Measurements from ENCODE around the gene CNGA3. TPM values are rescaled to one million over a fixed set of nuclear protein-coding genes. Genes with fewer than 3 reads are reported as not detected.

Gene CNGA3
- total RNA-seq, 1 experiment from 2014 or later = not detected

DNA sequence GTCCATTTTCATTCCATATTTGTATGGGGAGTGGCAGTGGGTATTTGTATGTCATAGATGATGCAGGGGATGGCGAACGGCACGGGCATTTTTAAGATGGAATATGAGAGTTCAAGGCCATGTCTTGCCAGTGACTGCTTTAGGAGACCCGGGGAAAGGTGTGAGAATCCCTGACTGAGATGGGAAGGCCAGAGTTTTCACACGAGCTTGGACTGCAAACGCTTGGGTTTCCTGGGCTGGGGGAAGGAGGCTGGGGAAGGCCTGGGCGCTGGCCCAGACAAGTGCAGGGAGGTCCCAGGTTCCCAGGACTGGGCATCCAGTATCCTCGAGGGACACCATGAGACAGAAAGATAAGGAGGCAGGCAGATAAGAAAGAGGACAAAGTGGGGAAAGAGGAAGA lies 35.2 kb downstream of the CNGA3 start:
- no peaks in the 10 kb centered on the region; the same call in 1 of the 2 replicates for H3K27me3 ChIP-seq (ENCODE audit: low read length)
- H3K79me2 ChIP-seq (ENCODE audit: low read length) = no peaks in the 10 kb centered on the region
- no peaks in the 10 kb centered on the region for H3F3A ChIP-seq (ENCODE audit: low read length, unreplicated experiment)
- no peak overlapping the region for H3K27ac ChIP-seq (ENCODE audit: low read length)
- H2AFZ ChIP-seq (ENCODE audit: low read length) = no peak overlapping the region
- POLR2A ChIA-PET (ENCODE audit: unreplicated experiment) = no interaction called here
- no peak overlapping the region for H3K4me3 ChIP-seq (ENCODE audit: low read length)
- CTCF ChIA-PET = interaction anchor here (0.5 kb wide), 1 partner anchor 553 kb away, joined by 3 read pairs; no protein-coding TSS in a partner anchor
- H3K36me3 ChIP-seq (ENCODE audit: low read depth, low read length) = no peaks in the 10 kb centered on the region
- H3K4me2 ChIP-seq (ENCODE audit: low read length) = no peak overlapping the region
- H3K9me3 ChIP-seq (ENCODE audit: low read length) = no peaks in the 10 kb centered on the region
- H3K4me1 ChIP-seq (ENCODE audit: insufficient read depth, low read length) = no peaks in the 10 kb centered on the region; the same call in 1 of the 2 replicates
- no peak overlapping the region for H3K9ac ChIP-seq (ENCODE audit: low read length)
- no peak for DNase-seq
- no peaks in the 10 kb centered on the region for H3K9me2 ChIP-seq (replicated peaks; ENCODE audit: low read length)
- intact Hi-C loops (cut with micrococcal nuclease) = loop anchor here (10.0 kb wide), 2 partner anchors 197 to 677 kb away; no protein-coding TSS in a partner anchor
- TF ChIP-seq EZH2phosphoT487 (IDR thresholded peaks at IDR 0.05; ENCODE audit: borderline replicate concordance, low read length) (no peak), CTCF (conservative IDR thresholded peaks at IDR 0.05; ENCODE audit: low read depth, low read length) (no peak), EZH2 (IDR thresholded peaks at IDR 0.05; ENCODE audit: low read length, unreplicated experiment) (no peak)
- H4K20me1 ChIP-seq (ENCODE audit: low read length) = no peaks in the 10 kb centered on the region
- no peak for ATAC-seq
- BruUV-seq (replicated peaks) = no TSS peak

DNA sequence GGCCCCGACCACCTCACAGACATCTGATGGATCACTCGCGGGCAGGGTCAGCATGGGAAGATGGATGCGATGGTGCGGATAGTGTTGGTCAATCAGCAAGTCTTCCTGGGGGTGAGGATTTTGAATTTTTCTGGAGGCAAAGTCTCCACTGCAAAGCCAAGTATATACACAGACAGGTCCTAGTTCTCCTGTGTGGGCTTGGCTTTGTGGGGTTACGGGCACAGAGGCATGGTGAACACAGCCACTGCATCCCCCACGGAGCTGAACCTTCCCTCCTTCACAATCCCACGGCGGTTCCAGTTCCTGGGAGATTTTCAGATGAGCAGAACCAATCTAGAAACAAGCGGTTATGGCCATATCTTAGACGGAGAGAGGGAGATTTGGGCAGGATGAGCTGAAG lies 35.8 kb downstream of the CNGA3 start:
- Histone ChIP-seq H3K9me3 (ENCODE audit: low read length) (no peaks in the 10 kb centered on the region), H3K9ac (ENCODE audit: low read length) (no peak overlapping the region), H2AFZ (ENCODE audit: low read length) (no peak overlapping the region), H3K27me3 (ENCODE audit: low read length) (no peaks in the 10 kb centered on the region; the same call in 1 of the 2 replicates), H3K4me1 (ENCODE audit: insufficient read depth, low read length) (no peaks in the 10 kb centered on the region; the same call in 1 of the 2 replicates), H3K36me3 (ENCODE audit: low read depth, low read length) (no peaks in the 10 kb centered on the region), H3K79me2 (ENCODE audit: low read length) (no peaks in the 10 kb centered on the region), H3K4me2 (ENCODE audit: low read length) (no peak overlapping the region), H3K9me2 (replicated peaks; ENCODE audit: low read length) (no peaks in the 10 kb centered on the region), H3K4me3 (ENCODE audit: low read length) (no peak overlapping the region), H4K20me1 (ENCODE audit: low read length) (no peaks in the 10 kb centered on the region), H3K27ac (ENCODE audit: low read length) (no peak overlapping the region), H3F3A (ENCODE audit: low read length, unreplicated experiment) (no peaks in the 10 kb centered on the region)
- ChIA-PET CTCF (no interaction called here), POLR2A (ENCODE audit: unreplicated experiment) (no interaction called here)
- DNase-seq (no peak), ATAC-seq (no peak)
- BruUV-seq (replicated peaks) = no TSS peak
- intact Hi-C loops (cut with micrococcal nuclease) = loop anchor here (10.0 kb wide), 2 partner anchors 197 to 677 kb away; no protein-coding TSS in a partner anchor
- TF ChIP-seq CTCF (conservative IDR thresholded peaks at IDR 0.05; ENCODE audit: low read depth, low read length) = no peak
- no peak for TF ChIP-seq EZH2 (IDR thresholded peaks at IDR 0.05; ENCODE audit: low read length, unreplicated experiment)
- no peak for TF ChIP-seq EZH2phosphoT487 (IDR thresholded peaks at IDR 0.05; ENCODE audit: borderline replicate concordance, low read length)

- Histone ChIP-seq H3K79me2 (ENCODE audit: low read length) (no peaks in the 10 kb centered on the region), H3K9me3 (ENCODE audit: low read length) (no peaks in the 10 kb centered on the region), H3K36me3 (ENCODE audit: low read depth, low read length) (no peaks in the 10 kb centered on the region), H4K20me1 (ENCODE audit: low read length) (no peaks in the 10 kb centered on the region), H3K9ac (ENCODE audit: low read length) (no peak overlapping the region), H3K9me2 (replicated peaks; ENCODE audit: low read length) (no peaks in the 10 kb centered on the region), H3K4me1 (ENCODE audit: insufficient read depth, low read length) (no peaks in the 10 kb centered on the region; the same call in 1 of the 2 replicates), H2AFZ (ENCODE audit: low read length) (no peak overlapping the region), H3K4me2 (ENCODE audit: low read length) (no peak overlapping the region), H3K27me3 (ENCODE audit: low read length) (no peaks in the 10 kb centered on the region), H3K27ac (ENCODE audit: low read length) (no peak overlapping the region), H3K4me3 (ENCODE audit: low read length) (no peak overlapping the region), H3F3A (ENCODE audit: low read length, unreplicated experiment) (no peaks in the 10 kb centered on the region)
- intact Hi-C loops (cut with micrococcal nuclease) = loop anchor here (10.0 kb wide), 2 partner anchors 198 to 678 kb away; no protein-coding TSS in a partner anchor
- ChIA-PET CTCF (no interaction called here), POLR2A (ENCODE audit: unreplicated experiment) (no interaction called here)
- TF ChIP-seq CTCF (conservative IDR thresholded peaks at IDR 0.05; ENCODE audit: low read depth, low read length) (no peak), EZH2 (IDR thresholded peaks at IDR 0.05; ENCODE audit: low read length, unreplicated experiment) (no peak), EZH2phosphoT487 (IDR thresholded peaks at IDR 0.05; ENCODE audit: borderline replicate concordance, low read length) (no peak)
- no TSS peak for BruUV-seq (replicated peaks)
- ATAC-seq (no peak), DNase-seq (no peak)
These were observed 36.5 kb downstream of the CNGA3 start for GRCh38 chr2:98382739-98383138.

Measured in PC-3 (cell line).